CMK (cell line): Measurements from ENCODE around the gene SLC37A1.

Experiments used
- DNase-seq: peaks from one replicate; pipeline ENCODE4 v3.0.0-alpha.2; 2010; ENCODE audit warnings: low read depth

SLC37A1 gene

DNA sequence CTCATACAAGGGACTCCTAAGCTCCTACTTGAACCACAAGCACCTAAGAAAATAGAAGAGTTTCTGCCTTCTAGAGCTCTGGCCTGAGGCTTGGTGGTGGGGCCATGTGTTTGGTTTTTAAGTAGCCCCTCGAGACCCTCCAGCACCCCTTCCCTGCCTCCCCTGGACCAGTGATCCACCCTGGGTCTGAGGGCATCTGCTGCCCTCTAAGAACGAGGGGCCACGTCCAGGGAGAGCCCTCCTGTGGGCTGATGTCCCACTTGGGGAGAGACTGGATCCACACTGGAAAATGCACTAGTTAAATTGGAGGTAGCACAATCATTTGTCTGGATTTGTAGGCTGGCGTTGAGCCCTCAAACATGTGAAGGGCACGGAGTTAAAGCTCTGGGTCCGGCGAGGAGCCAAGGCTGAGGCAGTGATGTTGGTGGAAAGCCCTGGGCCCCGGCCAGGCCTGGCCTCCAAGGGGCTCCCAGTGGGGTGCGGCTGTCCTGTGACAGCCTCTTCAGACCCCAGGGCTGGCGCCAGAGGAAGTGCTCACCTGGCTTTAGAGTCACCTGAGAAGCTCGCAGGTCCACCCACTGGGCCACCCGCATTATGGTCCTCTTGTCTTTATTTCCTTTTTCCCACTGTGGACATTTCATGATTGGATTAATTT lies 65.2 kb downstream of the SLC37A1 start:
- DNase-seq: no peak

DNA sequence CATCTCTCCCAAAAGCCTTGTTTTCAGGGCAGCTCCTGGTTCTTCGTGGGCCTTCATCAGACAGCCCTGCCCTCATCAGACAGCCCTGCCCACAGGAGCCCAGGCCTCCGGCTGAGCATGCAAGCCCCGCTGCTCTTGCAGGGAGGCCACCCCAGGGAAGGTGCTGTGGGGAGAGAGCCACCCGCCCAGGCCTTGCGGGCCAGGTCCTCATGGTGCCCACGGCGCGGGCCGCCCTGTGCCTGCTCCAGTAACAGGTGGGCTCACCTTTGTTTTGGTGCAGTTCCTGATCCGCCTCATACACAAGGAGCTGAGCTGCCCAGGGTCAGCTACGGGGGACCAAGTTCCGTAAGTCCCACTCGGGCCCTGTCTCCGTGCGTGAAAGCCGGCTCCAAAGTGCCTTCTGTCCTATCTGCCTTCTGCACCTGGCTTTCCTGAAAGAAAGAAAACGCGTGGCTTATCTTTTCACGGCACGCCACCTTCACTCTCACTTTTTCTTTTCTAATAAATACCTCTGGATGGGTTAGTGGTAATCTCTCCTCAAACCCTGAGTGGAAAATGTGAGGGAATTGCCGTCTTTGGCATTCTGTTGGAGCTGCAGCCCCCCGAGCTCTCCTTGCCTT lies 65.9 kb downstream of the SLC37A1 start:
- no peak for DNase-seq

GRCh38 chr21:42580076-42580792 lies 66.6 kb downstream of the SLC37A1 start:
- no peak for DNase-seq

GRCh38 chr21:42580793-42581321 lies 67.2 kb downstream of the SLC37A1 start:
- DNase-seq: no peak

DNA sequence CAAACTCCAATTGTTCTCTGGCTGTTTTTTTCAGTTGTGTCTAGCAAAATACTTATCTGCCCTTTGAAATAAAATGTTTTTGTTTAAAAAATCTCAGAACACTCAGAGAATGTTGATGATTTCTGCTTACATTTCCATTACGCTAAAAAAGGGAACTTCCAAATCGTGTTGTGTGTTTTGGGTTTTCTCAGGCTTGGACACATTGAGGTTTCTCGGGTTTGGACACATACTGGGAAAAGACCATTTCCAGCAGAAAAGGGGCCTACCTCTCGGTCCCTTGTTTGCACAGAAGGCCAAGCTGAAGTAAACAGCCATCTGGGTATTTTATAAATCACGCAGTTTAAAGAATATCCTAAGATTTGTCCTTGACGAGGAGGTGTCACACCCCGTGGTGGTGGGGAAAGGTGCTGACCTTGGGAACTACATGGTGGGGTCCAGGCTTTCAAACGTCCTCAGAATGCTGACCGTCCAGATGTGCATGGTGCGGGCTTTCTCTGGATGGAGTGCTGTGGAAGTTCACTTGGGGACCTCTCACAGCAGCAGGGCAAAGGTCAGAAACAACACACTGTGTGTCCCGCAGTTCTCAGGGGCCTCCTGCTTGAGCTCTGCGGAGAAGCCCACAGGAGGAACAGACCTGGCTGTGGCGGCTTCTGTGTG lies 67.8 kb downstream of the SLC37A1 start:
- no peak for DNase-seq

DNA sequence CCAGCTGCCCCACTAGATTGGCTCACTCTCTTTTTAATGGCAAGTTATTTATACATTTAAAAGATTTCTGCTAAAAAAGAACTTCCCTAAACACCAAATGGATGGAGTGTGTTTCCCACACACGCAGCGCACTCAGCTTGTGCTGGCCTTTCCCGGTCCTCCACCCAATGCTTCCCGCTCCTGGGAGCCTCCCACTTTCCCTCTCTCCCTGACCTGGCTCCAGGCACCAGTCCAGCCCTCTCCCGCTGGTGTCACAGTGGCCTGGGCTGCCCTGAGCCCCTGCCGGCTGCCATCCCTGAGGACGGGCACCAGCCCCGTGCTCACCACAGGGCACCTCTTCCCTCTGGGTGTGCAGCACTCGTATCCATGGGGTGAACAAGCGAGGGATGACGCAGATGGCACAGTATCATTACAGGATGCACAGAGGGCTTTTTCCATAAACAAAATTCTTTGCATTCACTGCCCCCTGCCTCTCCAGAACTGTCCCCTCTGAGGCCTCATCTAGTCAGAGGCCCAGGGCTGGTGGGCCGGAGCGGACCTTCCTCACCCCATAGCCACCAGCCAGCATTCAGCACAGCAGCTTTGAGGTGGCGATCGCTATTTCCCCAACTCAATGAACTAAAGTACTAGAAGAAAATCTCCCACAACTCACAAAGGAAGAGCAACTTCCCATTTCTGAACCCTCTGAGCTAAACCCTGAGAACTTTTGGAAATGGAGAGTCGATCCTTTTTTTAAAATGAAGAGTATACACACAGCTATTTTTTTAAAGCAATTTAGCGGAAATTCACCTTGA lies 68.5 kb downstream of the SLC37A1 start:
- DNase-seq: no peak

GRCh38 chr21:42582787-42583476 lies 69.3 kb downstream of the SLC37A1 start:
- DNase-seq: no peak

- no peak for DNase-seq
Measured at GRCh38 chr21:42583477-42584295, 70.0 kb downstream of the SLC37A1 start.

GRCh38 chr21:42584296-42584641 lies 70.6 kb downstream of the SLC37A1 start:
- no peak for DNase-seq

GRCh38 chr21:42585881-42586280 lies 72.2 kb downstream of the SLC37A1 start:
- no peak for DNase-seq

DNA sequence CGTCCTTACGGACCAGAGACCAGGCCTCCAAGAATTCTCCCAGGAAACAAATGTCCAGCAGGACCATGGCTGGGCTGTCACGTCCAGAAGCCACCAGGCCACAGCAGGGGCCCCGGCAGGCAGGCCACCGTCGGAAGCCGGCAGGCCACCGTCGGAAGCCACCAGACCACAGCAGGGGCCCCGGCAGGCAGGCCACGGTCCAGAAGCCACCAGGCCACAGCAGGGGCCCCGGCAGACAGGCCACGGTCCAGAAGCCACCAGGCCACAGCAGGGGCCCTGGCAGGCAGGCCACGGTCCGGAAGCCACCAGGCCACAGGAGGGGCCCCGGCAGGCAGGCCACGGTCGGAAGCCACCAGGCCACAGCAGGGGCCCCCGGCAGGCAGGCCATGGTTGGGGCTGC lies 72.8 kb downstream of the SLC37A1 start:
- DNase-seq: peak; percentile 65

DNA sequence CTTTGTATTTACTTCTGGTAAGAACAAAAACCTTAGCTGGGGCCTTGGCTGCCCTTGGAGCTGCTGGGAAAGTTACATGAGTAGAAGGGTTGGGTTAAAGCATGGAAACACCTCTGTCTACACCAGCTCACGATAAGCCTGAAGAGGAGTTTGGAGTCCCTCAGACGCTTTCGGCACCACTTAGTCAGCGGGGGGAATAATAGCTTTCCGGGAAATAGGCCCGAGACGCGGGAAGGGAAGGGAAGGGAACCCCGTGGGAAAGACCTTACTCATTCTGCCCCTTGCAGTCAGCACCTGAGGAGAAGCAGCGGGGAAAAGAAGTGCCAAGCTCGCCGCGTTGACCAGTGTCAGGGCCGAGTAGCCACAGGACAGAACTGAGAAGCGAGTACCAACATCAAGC lies 73.4 kb downstream of the SLC37A1 start:
- no peak for DNase-seq

- DNase-seq: no peak
Measured at GRCh38 chr21:42590431-42591131, 76.9 kb downstream of the SLC37A1 start.

- DNase-seq: no peak
Measured at GRCh38 chr21:42591170-42591869, 77.7 kb downstream of the SLC37A1 start.

- no peak for DNase-seq
Measured at GRCh38 chr21:42592156-42592820, 78.6 kb downstream of the SLC37A1 start.

- DNase-seq: no peak
Measured at GRCh38 chr21:42593007-42593814, 79.6 kb downstream of the SLC37A1 start.

DNA sequence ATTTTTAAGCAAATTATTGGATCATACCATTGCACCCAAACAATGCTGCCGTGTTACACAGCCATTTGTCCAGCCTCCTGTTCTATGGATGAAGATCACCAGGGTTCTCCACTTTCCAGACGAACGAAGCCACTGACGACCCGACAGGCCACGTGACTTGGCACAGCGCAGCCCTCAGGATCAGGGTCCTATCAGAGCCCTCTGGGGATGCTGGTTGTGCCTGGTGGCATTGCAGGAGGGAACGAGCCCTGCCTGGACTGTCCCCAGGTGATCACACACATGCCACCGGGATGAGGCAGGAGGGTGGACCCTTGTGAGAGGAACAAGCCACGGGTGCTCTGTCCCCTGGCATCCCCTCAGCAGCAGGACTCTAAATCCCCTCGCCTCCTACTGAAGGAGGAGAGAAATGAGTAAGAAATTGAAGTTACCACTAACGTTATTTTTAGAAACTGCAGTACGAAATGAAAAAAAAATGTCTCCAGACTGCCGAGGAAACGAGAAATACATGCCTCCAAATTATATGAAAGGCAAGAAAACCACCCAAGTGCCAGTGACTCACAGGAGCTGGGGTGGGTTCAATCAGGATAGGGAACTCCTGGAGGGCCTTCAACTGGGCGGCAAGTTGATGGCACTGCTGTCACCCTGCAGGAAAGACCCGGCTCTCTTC lies 81.1 kb downstream of the SLC37A1 start:
- DNase-seq: no peak
